Left colon (tissue), 2 donors: ENCODE results near the gene FAM177B. TPM values are rescaled to one million over a fixed set of nuclear protein-coding genes. Genes with fewer than 3 reads are reported as not detected.

Experiments used
- ATAC-seq: fragments of 200-7000 bp; cut with Tn5 transposase; one replicate; pipeline ENCODE4 v1.9.1; 2020; ENCODE audit warnings: mild to moderate bottlenecking, moderate library complexity
- DNase-seq, 2 donors: peaks; one replicate each; pipeline ENCODE4 v3.0.0-alpha.2; 2020
- intact Hi-C, 2 donors: fragments of 100-400 bp; cut with DNase I in 1 of 2; cut with micrococcal nuclease in 1 of 2; formaldehyde crosslinking; loops; one replicate each; pipeline versions ENCODE4 v1.11.2 to v1.14.0; 2022; cut with DNase I, micrococcal nuclease
- long read RNA-seq: library from polyadenylated mRNA; unstranded; transcript quantifications from one replicate; pipeline ENCODE4 v2.0.0, GENCODE V29; 2021
- total RNA-seq, 2 donors: library from RNA; stranded (reverse); fragmentation: NEBNext Ultra II Directional; extraction: Animal tissue kit (Norgen Biotek cat#: 25700); gene quantifications; one replicate each; pipeline ENCODE4 v1.2.1, GENCODE V29; 2021
- donor health status: DM: no; HTN: no; CAD: no.
- donor health status: DM: yes; HTN: yes; CAD: no.

The FAM177B gene
- total RNA-seq = 10 to 100 TPM; 17.8 to 19.1 TPM
- long read RNA-seq, partial matches to known transcripts = 2 of 9 reads
- long read RNA-seq, other reads (novel, unspliced or antisense) = 6 of 9 reads

DNA sequence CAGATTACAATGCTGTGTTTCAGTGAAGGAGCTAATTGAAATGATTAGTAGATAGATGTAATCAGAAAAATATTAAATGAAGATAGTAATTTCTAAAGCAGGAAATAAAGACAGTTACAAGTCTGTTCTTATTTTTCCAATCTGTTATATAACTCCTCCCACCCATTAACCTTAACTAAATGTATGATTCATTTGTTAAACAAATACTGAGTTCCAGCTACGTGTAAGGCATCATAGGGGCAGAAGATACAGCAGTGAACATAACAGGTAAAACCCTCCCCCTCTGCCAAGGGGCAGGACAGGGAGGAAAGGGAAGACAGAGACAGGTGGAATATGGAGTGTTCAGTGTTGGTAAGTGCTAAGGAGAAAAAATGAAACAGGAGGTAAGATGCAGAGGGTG lies at the start of gene FAM177B:
Gene FAM177B, plus strand, starts transcription at position 231 of the 400 bp plus-strand sequence. CDS start 9,344 bp downstream, outside the sequence.
- ATAC-seq = peak; percentile 77
- intact Hi-C loops = loop anchor here in 1 of 2 donors (10.0 kb wide), 1 partner anchor 348 kb away; no protein-coding TSS in a partner anchor

DNA sequence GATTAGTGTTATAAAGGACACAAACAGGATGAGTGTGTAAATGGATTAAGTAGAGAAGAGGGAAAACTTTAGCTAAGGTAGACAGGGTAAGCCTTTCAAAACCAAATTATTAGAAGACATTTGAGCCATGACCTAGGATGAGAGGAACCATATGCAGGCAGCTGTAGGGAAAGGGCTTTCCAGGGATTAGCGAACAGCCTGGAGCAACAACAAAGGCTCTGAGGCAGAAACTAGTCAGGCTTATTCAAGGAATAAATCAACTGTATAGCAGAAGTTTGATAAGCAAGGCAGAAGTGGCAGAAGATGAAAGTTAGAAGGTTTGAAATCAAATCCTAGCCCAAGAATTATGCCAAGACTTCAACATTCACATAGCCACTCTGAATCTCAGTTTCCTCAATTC lies 46.0 kb upstream of the FAM177B start:
- ATAC-seq = no peak
- no peak for DNase-seq
- intact Hi-C loops = no loop called here

More for the DNA sequence above, at the start of gene FAM177B:
- DNase-seq = no peak

- ATAC-seq = no peak
- intact Hi-C loops = no loop called here
Observed at GRCh38 chr1:222694927-222695326, 42.1 kb upstream of the FAM177B start.

GRCh38 chr1:222696741-222697140 lies 40.3 kb upstream of the FAM177B start:
- DNase-seq = no peak
- no peak for ATAC-seq
- intact Hi-C loops = no loop called here

More at GRCh38 chr1:222694927-222695326, 42.1 kb upstream of the FAM177B start:
- DNase-seq = no peak

DNA sequence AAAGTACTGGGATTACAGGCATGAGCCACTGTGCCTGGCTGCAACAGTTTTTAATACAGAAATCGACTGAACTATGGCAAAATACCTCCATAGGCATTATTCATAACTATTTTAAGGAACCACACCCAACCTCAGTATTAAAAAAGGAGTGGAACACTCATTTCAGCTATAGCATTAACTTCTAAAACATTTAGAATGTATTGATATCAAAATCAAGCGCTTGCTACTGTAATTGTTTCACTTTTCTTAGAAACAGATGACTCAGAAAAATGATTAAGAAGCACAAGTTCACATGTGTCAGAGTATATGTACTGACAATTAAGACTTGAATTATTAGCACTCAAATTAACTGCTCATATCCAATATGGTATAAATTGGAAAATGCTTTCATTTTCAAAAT lies 39.8 kb upstream of the FAM177B start:
- ATAC-seq (no peak), DNase-seq (no peak)
- intact Hi-C loops = no loop called here

- ATAC-seq = no peak
- DNase-seq = no peak
- intact Hi-C loops = no loop called here
Observed at GRCh38 chr1:222697826-222698225, 39.2 kb upstream of the FAM177B start.

DNA sequence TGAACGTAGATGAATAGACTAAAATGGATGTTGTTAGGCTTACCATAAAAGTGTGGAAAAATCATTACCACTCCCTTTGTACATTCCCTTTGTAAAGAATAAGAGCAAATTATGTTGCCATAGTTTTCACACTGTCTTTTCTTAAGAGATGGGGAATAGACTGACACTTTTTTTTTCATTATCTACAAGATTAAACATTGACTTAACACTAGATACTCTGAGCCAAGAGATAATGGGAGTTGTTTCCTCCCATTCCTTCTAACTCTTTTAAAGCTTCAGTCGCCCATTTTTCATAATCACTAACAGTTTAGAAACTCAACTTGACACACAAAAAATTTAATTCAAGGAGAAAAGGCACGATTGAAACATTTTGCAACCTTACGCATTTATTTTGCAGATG lies 34.8 kb upstream of the FAM177B start:
- intact Hi-C loops = no loop called here
- ATAC-seq (no peak), DNase-seq (no peak)

DNA sequence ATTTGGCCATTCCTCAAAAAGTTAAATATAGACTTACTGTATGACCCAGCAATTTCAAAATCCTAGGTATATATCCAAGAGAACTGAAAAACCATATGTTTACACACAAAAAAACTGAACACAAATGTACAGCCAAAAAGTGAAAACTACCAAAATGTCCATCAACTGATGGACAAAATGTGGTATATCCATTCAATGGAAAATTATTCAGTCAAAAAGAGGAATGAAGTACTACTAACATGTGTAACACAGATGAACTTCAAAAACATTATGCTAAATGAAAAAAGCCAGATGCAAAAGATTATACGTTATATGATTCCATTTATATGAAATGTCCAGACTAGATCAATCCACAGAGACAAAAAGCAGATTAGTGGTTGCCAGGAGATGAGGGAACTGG lies 32.7 kb upstream of the FAM177B start:
- intact Hi-C loops = no loop called here
- DNase-seq (no peak), ATAC-seq (no peak)

DNA sequence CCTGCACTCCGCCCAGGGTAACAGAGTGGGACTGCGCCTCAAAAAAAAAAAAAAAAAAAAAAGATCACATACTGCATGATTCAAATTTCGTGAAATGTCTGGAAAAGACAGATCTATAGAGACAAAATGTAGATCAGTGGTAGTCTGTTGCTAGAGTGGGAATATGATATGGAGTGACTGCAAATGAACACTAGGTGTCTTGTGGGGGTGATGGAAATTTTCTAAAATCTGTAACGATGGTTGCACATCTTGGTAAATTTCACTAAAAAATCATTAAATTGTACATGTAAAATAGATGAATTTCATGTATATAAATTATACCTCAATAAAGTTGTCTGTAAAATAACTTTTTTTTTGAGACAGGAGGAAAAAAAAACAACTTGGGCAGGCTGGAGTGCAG lies 30.2 kb upstream of the FAM177B start:
- no peak for ATAC-seq
- intact Hi-C loops = loop anchor here in 1 of 2 donors (5.0 kb wide), 1 partner anchor 50 kb away; no protein-coding TSS in a partner anchor
- DNase-seq = no peak

GRCh38 chr1:222709700-222710153 lies 27.3 kb upstream of the FAM177B start:
- no peak for DNase-seq
- ATAC-seq = no peak
- intact Hi-C loops = loop anchor here in 1 of 2 donors (5.0 kb wide), 2 partner anchors 52 to 67 kb away; no protein-coding TSS in a partner anchor

- intact Hi-C loops = loop anchor here in 1 of 2 donors (5.0 kb wide), 1 partner anchor 69 kb away; no protein-coding TSS in a partner anchor
- DNase-seq = peak; percentile 60 to 62
Observed at GRCh38 chr1:222711319-222712252, 25.4 kb upstream of the FAM177B start.

DNA sequence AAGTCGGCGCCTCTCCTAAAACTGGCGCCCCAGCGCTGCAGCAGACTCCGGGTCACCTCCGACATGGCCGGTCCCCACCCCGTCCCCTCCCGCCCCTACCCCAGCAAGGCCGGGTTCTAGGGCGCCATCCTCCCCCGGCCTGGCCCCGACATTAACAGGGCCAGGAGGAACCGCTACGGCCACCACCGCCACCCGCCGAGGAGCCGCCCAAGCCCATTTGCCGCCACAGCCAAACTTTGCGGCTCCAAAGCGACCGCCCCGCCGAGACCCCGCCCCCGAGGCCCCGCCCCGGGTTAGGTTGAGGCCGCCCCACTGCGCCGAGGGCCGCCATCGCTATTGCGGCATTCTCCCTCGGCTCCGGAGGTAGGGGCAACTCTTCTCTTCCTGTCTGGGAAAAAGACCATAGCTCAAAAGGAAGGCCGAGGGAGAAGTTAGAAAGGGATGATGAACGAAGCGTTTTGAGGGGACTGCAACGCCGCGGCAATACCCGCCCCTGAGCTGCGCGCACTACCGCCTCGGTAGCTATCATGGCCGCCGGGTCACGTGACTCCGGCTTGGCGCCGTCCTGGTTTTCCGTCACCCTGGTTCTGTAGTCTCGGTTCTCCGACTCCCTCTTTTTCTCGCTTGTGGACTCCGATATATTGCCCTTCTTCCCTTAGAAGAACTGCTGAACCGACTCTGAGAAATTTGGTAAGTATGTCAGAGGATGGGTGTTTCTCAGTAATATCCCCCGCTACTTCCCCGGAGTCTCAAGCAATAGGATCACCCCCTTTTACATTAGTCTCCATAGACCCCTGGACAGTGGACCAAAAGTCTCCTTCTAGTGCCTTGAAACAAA lies 24.5 kb upstream of the FAM177B start, which contains the start of the genes AIDA and BROX:
Gene AIDA, minus strand, starts transcription at position 239 of the 838 bp plus-strand sequence. Its CDS starts 174 bp downstream, at position 65.
Gene BROX, plus strand, starts transcription at position 312 of the 838 bp plus-strand sequence. CDS start 3,136 bp downstream, outside the sequence.
- intact Hi-C loops = loop anchor here in 1 of 2 donors (5.0 kb wide), 1 partner anchor 70 kb away; no protein-coding TSS in a partner anchor
- ATAC-seq = peak; percentile 88
- peak; percentile 93 to 98 for DNase-seq

More at GRCh38 chr1:222711319-222712252, 25.4 kb upstream of the FAM177B start:
- ATAC-seq = peak; percentile 50

DNA sequence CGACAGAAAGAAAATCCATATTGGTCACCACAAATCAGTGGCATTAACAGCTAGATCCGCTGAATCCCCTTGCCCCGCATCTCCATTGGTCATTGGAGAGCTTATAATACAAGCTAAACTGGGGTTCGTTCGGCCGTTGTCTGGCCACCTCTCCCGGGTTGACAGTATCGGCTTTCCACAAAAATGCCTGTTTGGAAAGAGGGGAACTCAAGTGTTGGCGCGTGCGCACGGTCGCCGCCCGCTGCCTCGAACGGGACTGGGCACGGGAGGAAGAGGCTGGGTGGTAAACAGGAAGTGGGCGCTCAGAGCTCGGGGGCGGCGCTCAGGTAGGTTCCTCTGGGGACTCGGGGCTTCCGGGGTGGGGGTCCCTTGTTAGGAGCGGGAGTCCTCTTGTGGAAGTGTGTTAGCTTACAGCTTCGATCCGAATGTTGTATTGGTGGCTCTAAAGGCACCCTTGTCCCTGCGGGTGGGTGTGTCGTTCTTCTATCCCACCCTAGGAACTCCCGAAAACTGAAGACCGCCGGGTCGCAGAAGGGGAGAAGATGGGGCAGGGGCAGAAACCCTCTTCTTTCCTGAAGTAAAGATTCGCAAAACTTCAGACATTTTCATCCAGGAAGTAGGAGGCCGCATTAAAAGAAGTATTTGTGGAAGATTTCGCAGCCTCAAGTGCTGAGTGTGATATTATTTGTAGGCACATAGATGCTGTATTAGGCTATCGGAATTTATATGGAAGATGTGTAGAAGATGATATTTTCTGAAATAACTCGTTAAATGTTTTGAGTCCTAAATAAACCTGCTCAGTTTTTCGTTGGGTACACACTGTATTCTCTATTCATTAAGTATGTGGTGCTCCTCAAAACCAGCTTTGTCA lies 23.7 kb upstream of the FAM177B start:
- ATAC-seq = peak; percentile 83

DNA sequence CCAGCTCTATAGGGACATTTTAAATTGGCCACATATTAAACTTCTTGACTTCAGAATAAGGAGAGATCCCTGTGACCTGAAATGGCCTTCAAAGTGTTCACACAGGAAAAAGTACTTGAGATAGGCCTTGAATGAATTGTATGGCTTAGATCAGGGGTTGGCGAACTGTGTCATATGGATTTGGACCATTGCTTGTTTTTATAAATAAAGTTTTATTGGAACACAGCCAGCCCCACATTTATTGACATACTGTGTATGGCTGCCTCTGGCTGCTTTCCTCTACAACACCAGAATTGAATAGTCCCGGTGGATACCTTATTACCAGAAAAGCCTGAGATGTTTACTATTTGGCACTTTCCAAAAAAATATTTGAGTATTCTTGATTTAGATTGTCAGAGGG lies 20.6 kb upstream of the FAM177B start:
- intact Hi-C loops = loop anchor here in 1 of 2 donors (5.0 kb wide), 1 partner anchor 249 kb away; no protein-coding TSS in a partner anchor
- ATAC-seq = no peak
- DNase-seq = no peak

More for the DNA sequence above, 23.7 kb upstream of the FAM177B start:
- peak; percentile 94 to 95 for DNase-seq
- intact Hi-C loops = loop anchor here in 1 of 2 donors (5.0 kb wide), 1 partner anchor 71 kb away; no protein-coding TSS in a partner anchor

DNA sequence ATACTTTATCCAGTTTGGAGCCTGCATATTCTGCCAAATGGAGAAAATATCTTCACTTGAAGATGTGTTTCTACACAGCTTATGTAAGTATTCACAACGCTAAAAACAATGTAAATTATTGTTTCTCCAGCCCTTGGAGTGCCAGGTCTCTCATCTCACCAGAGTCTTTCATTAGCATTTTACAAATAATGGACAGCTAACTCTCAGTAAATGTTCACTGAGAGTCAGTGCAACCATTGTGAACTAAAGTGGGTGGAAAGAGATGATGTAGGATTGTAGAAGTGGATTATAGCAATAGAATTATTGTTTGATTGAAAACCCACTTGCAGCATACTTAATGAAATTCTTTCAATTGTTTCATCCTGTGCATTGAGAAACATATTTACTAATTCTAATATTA lies 8.3 kb upstream of the FAM177B start:
- no peak for DNase-seq
- ATAC-seq = no peak
- intact Hi-C loops = no loop called here

GRCh38 chr1:222730866-222731265 lies 6.1 kb upstream of the FAM177B start:
- ATAC-seq = no peak
- no peak for DNase-seq
- intact Hi-C loops = loop anchor here in 1 of 2 donors (10.0 kb wide), 1 partner anchor 354 kb away; no protein-coding TSS in a partner anchor
